ENCODE results near the gene SPP2.

DNA sequence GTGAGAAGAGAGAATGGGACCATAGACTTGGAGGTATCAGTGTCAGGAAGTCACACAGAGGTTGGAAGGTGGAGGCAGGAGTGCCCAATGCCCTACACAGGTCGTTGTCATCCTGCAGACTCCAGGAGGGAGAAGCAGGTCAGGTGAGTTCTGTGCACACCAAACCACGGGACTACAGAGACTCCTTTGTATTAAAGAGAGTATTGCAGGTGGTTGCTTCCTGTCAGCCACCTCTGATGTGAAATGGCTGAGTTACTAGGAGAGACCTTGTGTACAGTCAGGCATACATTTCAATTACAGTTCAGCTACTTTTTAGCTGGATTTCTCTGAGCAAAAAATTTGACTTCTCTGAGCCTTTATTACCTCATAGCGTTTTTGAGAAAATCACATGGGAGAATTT lies 51.6 kb downstream of the SPP2 start:
- TF ChIP-seq, protein P1, sequence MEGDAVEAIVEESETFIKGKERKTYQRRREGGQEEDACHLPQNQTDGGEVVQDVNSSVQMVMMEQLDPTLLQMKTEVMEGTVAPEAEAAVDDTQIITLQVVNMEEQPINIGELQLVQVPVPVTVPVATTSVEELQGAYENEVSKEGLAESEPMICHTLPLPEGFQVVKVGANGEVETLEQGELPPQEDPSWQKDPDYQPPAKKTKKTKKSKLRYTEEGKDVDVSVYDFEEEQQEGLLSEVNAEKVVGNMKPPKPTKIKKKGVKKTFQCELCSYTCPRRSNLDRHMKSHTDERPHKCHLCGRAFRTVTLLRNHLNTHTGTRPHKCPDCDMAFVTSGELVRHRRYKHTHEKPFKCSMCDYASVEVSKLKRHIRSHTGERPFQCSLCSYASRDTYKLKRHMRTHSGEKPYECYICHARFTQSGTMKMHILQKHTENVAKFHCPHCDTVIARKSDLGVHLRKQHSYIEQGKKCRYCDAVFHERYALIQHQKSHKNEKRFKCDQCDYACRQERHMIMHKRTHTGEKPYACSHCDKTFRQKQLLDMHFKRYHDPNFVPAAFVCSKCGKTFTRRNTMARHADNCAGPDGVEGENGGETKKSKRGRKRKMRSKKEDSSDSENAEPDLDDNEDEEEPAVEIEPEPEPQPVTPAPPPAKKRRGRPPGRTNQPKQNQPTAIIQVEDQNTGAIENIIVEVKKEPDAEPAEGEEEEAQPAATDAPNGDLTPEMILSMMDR (IDR thresholded peaks at IDR 0.05) = no peak
- TF ChIP-seq POLR2AphosphoS5 (IDR thresholded peaks at IDR 0.05; ENCODE audit: low read depth, low read length) = no peak
- no peak for TF ChIP-seq SIN3A (IDR thresholded peaks at IDR 0.05; ENCODE audit: borderline replicate concordance, insufficient read depth, low read depth, low read length)
- no peak for TF ChIP-seq TCF7L2 (IDR thresholded peaks at IDR 0.05; ENCODE audit: low read depth, low read length)
- TF ChIP-seq, protein P2, sequence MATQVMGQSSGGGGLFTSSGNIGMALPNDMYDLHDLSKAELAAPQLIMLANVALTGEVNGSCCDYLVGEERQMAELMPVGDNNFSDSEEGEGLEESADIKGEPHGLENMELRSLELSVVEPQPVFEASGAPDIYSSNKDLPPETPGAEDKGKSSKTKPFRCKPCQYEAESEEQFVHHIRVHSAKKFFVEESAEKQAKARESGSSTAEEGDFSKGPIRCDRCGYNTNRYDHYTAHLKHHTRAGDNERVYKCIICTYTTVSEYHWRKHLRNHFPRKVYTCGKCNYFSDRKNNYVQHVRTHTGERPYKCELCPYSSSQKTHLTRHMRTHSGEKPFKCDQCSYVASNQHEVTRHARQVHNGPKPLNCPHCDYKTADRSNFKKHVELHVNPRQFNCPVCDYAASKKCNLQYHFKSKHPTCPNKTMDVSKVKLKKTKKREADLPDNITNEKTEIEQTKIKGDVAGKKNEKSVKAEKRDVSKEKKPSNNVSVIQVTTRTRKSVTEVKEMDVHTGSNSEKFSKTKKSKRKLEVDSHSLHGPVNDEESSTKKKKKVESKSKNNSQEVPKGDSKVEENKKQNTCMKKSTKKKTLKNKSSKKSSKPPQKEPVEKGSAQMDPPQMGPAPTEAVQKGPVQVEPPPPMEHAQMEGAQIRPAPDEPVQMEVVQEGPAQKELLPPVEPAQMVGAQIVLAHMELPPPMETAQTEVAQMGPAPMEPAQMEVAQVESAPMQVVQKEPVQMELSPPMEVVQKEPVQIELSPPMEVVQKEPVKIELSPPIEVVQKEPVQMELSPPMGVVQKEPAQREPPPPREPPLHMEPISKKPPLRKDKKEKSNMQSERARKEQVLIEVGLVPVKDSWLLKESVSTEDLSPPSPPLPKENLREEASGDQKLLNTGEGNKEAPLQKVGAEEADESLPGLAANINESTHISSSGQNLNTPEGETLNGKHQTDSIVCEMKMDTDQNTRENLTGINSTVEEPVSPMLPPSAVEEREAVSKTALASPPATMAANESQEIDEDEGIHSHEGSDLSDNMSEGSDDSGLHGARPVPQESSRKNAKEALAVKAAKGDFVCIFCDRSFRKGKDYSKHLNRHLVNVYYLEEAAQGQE (IDR thresholded peaks at IDR 0.05; ENCODE audit: insufficient read depth in 1 of 2, low read depth in 2 of 2, low read length in 1 of 2) = no peak
